ENCODE data around the gene CES5A. TPM values are rescaled to one million over a fixed set of nuclear protein-coding genes. Genes with fewer than 3 reads are reported as not detected.
"Not testable (repeated sequence)": the region's sequence is repeated elsewhere in the genome, so short reads cannot be mapped to it uniquely, and the experiment has no call there.

CES5A gene
- total RNA-seq, 1 donor from 2014 or later, result not detected

- no peak for DNase-seq (ENCODE audit: low spot score)
- intact Hi-C loops (cut with DNase I), result no loop called here
These were observed 65.8 kb downstream of the CES5A start for GRCh38 chr16:55809386-55809785.

- intact Hi-C loops (cut with DNase I); DNase-seq (ENCODE audit: low spot score): not testable (repeated sequence)
These were observed 66.9 kb downstream of the CES5A start for GRCh38 chr16:55808286-55808685.

GRCh38 chr16:55805104-55805503, 70.1 kb downstream of the CES5A start:
- intact Hi-C loops (cut with DNase I); DNase-seq (ENCODE audit: low spot score): not testable (repeated sequence)

GRCh38 chr16:55803681-55804080, 71.5 kb downstream of the CES5A start:
- DNase-seq (ENCODE audit: low spot score); intact Hi-C loops (cut with DNase I): not testable (repeated sequence)

Other genes starting within 250 kb of the CES5A start
- gene SLC6A2, start 219.4 kb downstream of the CES5A start, total RNA-seq, result not detected
- gene CES1, start 42.3 kb downstream of the CES5A start, total RNA-seq, result 9.9 TPM

Data from cardiac septum (tissue), 1 donor.